HG03108 (cell line): ENCODE results near the gene TMCC1.
A peak's percentile ranks its signal among the peaks of the same experiment; 100 is the strongest.
"Not testable (repeated sequence)": the region's sequence is repeated elsewhere in the genome, so short reads cannot be mapped to it uniquely, and the experiment has no call there.

Experiments used
- ATAC-seq: cut with Tn5 transposase; IDR thresholded peaks from one replicate; pipeline ENCODE4 v1.9.1; 2021; ENCODE audit warnings: moderate library complexity; ENCODE audit not compliant: unreplicated experiment

TMCC1 gene

GRCh38 chr3:129837065-129837642 is 56.4 kb downstream of the TMCC1 start:
- no peak for ATAC-seq

DNA sequence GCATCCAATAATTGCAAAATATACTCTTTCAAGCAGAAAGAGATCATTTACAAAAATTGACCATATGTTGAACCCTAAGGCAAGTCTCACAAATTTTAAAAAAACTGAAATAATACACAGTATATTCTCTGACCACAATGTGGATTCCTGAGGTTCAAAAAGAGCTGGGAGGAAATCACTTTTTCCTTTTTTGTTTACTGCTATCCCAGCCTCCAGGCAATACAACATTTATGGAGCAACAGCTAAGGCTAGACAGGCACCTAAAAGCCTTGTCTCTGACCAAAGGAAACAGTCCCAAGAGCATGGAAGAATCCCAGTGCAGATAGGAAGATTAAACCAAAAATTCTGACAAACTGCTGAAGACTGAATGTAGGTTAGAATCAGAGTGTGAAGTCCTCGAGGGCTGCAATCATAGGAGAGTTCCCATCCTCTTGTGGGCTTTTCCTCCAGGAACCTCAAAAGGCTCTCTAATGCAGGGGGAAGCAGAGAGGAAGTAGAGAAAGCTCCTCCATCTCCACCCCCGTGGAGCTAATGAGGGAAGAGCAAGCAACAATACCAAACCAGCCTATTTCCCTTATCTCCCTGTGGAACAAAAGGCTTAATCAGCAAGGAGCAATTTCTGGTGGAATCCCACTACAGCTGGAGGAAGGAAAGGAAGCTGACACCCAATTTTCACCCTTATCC is 57.0 kb downstream of the TMCC1 start:
- no peak for ATAC-seq

- no peak for ATAC-seq
Observed at GRCh38 chr3:129835198-129835597, 58.3 kb downstream of the TMCC1 start.

DNA sequence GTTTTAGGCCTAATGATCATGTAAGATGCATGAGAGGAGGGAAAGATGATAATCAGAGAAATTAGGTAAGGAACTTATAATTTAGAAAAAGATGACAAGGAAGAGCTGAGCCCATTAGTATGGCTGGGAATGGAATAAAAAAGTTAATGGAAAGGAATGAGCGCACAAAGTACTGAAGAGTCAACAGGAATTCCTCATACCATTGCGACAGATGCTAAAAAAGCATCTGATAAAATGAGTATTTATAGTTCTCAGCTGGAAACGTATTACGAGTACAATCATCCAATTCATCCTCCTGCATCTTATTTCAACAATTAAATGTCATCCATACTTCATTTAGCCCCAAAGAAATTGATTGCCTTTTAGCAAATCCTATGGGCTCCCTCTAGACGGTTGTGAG is 58.9 kb downstream of the TMCC1 start:
- no peak for ATAC-seq

DNA sequence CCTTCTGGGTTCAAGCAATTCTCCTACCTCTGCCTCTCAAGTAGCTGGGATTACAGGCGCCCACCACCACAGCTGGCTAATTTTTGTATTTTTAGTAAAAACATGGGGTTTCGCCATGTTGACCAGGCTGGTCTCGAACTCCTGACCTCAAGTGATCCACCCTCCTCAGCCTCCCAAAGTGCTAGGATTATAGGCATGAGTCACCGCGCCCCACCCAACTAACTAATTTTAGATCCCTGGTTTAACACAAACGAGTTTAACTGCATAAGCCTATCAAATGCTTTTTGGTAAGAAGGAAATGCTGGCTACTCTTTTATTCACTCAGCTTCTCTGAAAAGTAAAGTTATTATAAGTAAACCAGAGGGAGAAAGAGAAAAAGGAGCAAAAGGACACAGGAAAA is 61.6 kb downstream of the TMCC1 start:
- not testable (repeated sequence) for ATAC-seq

- no peak for ATAC-seq
Observed at GRCh38 chr3:129831503-129831902, 62.0 kb downstream of the TMCC1 start.

GRCh38 chr3:129829640-129830039 is 63.9 kb downstream of the TMCC1 start:
- ATAC-seq: no peak

GRCh38 chr3:129827765-129828164 is 65.7 kb downstream of the TMCC1 start:
- peak; percentile 88 for ATAC-seq

GRCh38 chr3:129824926-129825541 is 68.5 kb downstream of the TMCC1 start:
- ATAC-seq: no peak

DNA sequence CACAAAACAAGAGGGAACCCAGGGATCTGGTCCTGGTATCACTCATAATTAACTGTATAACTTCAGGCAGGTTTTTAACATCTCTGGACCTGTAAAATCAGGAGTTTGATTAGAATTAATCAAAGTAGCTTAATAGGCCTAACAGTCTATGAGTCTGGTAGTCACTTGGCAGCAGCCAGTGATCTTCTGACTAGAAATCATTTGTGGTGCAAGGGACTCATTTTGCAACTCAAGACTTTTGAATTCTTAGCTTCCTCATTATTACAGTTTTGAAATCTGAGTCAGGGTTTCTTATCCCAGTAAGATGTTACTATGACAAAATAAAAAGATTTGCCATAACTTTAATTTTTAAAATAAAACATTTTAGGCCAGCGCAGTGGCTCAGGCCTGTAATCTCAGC is 70.8 kb downstream of the TMCC1 start:
- ATAC-seq: no peak

DNA sequence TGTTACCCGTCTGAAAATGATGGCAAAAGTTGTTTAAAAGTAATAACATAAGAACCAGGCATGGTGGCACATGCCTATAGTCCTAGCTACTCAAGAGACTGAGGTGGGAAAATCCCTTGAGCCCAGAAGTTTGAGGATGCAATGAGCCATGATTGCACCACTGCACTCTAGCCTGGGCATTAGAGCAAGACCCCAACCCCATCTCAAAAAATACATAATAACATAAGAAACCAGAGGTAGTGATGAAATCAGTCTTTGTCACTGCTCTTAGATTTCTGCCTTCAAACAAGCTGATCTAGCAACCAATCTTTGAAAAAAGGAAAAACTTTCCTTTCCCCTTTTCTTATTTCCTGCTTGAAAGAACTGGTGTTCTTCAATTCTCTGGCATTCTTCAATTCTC is 71.3 kb downstream of the TMCC1 start:
- no peak for ATAC-seq

- ATAC-seq: no peak
Observed at GRCh38 chr3:129820587-129820986, 72.9 kb downstream of the TMCC1 start.

DNA sequence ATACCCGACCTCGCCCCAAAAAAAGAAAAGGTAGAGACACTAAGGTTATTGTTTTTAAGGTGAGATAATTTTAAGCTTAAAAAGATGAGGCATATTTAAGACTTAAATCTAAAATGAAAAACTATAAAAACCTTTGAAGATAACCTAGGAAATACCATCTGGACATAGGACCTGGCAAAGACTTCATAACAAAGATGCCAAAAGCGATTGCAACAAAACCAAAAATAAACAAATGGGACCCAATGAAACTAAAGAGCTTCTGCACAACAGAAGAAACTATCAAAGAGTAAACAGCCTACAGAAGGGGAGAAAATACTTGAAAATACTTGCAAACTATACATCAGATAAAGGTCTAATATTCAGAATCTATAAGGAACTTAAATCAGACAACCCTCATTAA is 80.9 kb downstream of the TMCC1 start:
- no peak for ATAC-seq

- no peak for ATAC-seq
Observed at GRCh38 chr3:129809297-129809696, 84.2 kb downstream of the TMCC1 start.

GRCh38 chr3:129796146-129796545 is 97.4 kb downstream of the TMCC1 start:
- ATAC-seq: no peak

- no peak for ATAC-seq
Observed at GRCh38 chr3:129795186-129796010, 98.1 kb downstream of the TMCC1 start.

- peak; percentile 37 for ATAC-seq
Observed at GRCh38 chr3:129794311-129795185, 99.0 kb downstream of the TMCC1 start.

DNA sequence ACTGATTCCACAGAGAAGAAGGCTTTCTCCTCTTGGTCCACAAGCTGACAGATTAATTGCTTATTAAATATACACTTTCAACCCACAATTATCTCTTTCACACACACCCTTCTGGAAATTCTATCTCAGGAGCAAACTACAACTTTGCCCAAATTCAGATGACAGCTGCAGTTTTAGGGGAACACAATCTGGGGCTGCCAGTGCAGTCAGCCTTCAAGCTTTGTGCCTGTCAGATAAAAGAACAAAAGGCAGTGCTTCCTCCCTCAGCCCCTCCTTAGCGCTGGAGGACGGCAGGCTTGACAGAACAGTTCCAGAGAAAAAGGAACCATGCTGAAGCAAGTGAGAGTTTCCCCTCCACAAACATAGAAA is 99.6 kb downstream of the TMCC1 start:
- no peak for ATAC-seq

DNA sequence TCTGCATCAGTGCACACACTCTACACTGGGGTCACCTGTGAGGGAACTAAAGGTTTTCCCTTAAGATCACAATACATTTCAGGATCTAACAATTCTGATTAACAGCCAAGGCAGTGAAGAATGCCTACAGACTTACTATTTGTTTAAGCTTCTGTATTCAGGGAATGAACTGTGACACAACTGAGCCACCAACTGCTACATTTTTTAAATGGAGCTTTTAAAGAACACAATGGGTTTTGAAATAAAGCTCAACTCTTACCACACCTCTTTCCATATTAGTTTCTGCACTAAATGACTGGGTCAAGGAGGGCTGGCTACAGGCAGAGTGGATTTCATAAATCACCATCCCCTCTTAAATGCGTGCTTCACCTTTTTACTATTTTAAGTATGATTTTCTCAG is 100.2 kb downstream of the TMCC1 start:
- ATAC-seq: no peak

DNA sequence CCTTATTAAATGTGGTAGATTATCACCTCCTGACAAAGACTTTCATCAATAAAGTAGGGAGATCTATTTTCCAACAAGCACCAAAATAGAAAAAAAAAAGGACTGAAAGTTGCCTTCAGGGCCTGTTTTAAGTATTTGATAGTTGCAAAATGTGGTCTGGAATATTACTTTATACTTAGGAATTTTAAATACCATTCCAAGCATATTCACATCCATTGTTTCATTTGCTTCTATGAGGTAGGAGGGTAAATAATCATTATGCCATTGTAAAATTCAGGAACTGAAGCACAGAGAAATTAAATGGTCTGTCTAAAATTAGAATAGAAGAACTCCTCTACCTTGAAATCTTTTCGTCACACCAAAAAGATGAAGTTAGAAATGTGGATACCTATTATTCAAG is 110.0 kb downstream of the TMCC1 start:
- no peak for ATAC-seq

DNA sequence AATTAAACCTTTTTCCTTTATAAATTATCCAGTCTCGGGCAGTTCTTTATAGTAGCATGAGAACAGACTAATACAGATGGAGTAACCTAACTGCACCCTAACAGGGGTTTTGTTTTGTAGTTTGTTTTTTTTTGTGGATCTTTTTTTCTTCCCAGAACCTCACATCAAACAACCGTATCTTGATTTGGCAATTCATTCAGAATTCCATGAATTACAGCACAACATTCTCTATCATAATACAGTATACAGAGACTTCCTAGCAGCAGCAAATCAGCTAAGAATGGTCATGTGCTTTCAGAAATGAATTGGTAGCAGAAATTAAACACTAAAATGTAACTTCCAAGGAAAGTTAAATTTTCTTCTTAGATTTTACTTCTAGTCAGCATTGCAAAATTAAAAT is 114.6 kb downstream of the TMCC1 start:
- no peak for ATAC-seq
